Stimulated activated CD4-positive, alpha-beta T cell treated with anti-CD3 and anti-CD28 coated beads, Interleukin-2, amount 100 ng/mL, for 48 hours (primary cell): ENCODE results near the gene LENG1.
"Not testable (repeated sequence)": the region's sequence is repeated elsewhere in the genome, so short reads cannot be mapped to it uniquely, and the experiment has no call there.

Experiments
- DNase-seq, 2 donors: peaks; one replicate each; pipeline ENCODE4 v3.0.0-alpha.2; 2020

The LENG1 gene

DNA sequence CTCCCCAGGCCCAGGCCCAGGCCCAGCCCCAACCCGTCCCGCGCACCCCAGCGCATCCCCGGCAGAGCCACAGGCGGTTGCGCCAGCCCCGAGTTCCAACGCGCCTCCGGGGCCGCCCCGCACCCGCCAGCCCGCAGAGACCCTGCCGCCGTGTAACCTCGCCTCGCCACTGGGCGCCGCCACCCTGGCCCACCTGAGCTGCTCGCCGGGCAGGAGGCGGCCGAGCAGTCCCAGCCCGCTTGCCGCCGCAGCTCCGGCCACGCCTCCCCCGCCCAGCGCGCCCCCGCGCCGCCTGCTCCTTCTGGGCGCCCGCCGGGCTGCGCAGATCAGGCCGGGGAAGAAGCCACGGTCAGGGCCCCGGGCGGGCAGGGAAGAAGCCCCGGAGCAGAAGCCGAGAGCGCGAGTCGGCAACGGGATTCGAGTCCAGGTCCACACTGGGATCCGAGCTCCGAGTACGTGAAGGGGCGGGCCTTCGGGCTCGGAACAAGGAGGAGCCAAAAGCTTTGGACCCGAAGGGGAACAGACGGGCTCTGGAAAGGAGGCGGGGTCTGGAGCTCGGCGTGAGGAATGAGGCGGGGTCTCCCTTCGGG is 29.7 kb upstream of the LENG1 start, which contains the start of gene MBOAT7:
Gene MBOAT7, minus strand, starts transcription at position 436 of the 590 bp plus-strand sequence. CDS start 1,072 bp downstream, outside the sequence.
- no peak for DNase-seq

DNA sequence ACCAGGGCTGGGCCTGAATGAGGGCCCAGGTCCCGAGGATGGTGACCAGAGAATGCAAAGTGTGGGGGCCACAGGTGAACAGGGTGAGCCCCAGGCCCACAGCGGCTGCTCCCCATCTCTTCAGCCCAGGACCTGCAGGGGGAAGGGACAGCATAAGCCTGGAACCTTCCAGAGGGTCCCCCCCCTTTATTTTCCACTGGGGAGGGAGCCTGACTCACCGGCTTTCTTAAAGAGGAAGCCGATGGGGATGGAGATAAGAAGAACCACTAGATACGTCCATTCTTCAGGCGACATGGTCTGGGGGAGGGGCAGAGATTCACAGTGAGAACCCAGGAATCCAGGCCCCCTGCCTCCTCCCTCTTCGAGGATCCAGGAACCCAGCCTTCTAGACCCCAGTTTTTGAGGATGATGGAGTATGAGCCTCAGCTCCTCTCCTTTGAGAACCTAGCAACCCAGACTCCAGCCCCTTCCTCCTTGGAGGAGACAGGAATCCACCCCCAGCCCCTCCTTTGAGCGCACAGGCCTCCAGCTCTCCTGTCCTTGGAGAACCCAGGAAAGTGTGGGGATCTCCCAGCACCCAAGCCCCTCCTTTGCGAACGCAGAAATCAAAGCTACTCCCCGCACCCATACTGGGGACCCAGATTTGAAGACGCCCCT is 28.8 kb upstream of the LENG1 start:
- peak in 1 of 2 donors; percentile 44 for DNase-seq

DNA sequence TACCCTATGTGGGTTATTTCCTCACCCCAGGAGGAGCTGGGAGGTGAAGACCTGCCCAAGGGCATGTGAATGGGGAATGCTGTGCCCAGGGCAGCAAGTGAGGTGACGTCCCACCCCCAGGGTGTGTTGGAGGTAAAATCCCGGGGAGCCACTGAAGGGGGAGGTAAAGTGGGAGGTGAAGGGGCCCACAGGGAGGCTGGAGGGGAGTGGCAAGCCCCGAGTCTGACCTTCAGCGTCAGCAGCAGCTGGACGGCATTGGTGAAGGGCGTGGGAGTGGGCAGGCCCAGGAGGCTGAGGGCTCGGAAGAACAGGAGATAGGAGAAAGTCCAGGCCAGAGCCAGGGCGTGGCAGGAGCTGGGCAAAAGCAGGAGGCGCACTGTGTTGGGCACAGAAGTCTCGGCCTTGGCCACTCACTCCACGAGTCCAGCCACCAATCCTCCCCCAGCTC is 27.4 kb upstream of the LENG1 start:
- DNase-seq, result no peak

DNA sequence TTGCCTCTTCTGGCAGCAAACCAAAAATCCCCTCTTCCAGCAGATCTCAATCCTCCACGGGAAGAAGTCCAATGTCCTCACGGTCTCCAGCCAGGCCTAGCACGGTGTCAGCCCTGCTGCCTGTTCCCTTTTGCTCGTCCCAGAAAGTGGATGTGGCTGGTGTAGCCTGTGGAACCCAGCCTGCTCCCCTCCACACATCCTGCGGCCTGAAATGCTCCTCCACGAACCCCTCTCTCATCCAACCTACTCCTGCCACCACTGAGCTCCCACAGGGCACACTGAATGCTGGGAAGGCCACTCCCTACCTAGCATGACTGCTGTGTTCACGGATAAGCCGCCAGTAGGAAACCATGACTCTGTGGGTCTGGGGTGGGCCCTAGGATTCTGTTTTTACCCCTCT is 26.8 kb upstream of the LENG1 start:
- no peak for DNase-seq

DNA sequence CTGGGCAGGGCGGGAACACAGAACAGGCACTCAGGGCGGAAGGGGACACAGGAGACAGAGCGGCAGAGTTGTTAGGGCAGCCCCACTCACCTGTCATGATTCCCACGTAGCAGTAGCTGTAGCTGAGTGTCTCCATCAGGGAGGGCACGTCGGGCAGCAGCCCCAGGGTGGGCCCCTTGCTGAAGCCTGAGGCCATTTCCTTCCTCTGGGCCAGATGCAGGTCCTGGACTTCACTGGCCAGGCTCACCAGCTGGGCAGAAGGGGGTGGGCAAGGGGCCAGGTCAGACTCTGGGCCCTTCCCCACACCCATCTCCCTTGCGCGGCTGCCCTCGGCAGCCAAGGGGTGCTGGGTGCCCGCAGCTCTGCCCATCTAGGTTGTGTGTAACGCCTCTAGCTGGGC is 23.9 kb upstream of the LENG1 start:
- no peak for DNase-seq

DNA sequence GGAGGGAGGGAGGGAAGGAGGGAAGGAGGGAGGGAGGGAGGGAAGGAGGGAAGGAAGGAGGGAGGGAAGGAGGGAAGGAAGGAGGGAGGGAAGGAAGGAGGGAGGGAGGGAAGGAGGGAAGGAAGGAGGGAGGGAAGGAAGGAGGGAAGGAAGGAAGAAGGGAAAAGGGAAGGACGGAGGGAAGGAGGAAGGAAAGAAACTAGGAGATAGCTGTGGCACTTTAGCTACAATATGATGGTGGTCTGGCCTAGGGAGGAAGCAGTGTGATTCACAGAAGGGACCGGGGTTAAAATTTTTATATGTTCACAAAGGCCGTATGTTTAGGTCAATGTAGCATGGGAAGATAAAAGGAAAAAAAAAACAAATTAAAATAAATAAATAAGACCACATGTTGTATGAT is 22.4 kb upstream of the LENG1 start:
- DNase-seq, result not testable (repeated sequence)

DNA sequence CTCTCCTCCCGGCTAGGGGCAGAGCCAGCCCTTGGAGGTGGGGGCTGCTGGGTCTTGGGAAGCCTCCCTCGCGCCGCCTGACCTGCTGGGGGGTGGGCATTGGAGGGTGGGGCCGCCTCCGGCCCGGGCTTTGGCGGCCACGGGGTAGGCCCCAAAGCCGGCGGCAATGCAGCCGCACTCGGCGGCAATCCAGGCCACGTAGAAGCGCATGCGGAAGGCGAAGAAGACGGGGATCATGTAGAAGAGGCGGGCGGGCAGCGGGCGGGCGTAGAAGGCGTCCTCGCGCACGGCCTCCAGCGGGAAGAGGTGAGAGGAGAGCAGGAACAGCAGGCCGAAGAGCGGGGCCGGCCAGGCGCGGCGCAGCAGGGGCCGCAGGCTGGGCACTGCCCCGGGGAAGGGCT is 21.2 kb upstream of the LENG1 start:
- DNase-seq, result no peak

DNA sequence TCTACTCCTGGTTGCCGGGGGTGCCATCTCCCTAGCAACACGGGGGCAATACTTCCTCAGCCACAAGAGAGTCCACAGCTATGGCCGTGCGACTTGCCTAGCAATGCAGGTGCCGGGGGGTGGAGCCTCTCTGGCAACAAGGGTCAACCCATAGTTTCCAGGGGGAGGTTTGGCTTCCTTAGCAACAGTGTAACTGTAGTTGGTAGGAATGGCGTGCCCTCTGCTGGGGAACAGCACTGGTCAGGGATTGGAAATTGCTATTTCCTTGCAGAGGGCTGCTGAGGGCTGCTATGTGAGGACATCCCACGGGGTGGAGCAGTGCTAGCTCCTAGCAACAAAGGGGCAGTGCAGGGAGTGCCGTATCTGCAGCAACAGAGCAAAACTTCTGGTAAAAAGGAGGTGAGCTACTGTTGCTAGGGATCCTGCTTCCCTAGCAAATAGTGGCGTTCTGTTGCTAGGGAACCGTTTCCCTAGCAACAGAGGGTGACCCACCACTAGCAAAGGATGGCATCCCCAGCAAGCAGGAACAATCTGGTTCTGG is 20.5 kb upstream of the LENG1 start:
- no peak for DNase-seq

DNA sequence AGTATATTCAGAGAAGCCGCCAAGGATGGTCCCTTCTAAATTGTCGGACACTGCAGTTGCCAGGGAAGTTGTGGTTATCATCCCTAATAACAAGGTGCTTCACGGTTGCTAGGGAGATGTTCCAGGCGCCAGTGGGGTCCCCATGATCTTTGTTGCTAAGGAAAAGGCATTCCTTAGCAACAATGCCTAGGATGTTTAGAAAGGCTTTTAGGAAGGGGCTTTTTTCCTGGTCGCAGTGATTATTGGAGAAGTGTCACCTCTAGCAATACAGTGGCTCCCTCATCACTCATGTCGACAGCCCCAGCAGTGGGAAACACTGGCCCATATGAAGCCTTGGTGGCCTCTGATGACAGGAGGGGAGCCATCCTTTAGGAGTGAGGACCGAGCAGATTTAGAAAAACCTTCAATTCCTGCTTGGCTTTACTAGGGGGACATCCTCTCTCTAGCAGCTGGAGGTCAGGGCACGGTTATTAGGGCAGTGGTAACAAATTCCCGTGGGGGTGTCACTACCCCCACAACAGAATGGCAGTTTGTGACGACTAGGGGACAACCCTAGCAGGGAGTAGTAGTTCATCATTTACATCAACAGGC is 19.8 kb upstream of the LENG1 start:
- DNase-seq, result no peak

DNA sequence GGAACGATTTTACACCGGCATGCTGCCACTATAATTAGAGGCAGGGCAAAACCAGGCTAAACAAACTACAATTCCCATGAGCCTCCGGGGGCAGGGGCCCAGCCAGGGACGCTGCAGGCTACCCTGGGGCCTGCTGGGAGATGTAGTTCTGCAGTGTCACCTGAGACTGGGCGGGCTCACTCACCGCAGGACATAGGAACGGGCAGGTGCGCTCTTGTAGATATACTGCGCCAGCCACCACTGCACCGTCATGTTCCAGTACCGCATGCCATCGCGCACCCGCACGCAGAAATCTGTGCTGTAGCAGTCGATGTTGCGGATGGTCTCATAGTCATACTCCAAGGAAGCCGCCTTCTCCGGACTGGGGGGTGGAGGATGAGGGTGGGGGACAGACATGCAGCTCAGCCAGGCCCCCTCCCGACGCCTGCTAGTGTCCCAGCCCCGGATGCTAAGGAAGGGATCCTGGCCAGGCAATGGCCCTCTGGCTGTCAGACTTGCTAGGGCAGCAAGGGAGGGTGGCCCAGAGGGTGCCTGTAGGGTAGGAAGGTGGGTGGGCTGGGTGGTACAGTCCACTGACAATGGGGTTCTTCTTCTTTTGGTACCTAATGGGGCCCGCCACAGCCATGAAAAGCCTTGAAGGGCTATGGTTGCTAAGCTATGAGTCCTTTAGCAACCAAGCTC is 19.2 kb upstream of the LENG1 start:
- no peak for DNase-seq

DNA sequence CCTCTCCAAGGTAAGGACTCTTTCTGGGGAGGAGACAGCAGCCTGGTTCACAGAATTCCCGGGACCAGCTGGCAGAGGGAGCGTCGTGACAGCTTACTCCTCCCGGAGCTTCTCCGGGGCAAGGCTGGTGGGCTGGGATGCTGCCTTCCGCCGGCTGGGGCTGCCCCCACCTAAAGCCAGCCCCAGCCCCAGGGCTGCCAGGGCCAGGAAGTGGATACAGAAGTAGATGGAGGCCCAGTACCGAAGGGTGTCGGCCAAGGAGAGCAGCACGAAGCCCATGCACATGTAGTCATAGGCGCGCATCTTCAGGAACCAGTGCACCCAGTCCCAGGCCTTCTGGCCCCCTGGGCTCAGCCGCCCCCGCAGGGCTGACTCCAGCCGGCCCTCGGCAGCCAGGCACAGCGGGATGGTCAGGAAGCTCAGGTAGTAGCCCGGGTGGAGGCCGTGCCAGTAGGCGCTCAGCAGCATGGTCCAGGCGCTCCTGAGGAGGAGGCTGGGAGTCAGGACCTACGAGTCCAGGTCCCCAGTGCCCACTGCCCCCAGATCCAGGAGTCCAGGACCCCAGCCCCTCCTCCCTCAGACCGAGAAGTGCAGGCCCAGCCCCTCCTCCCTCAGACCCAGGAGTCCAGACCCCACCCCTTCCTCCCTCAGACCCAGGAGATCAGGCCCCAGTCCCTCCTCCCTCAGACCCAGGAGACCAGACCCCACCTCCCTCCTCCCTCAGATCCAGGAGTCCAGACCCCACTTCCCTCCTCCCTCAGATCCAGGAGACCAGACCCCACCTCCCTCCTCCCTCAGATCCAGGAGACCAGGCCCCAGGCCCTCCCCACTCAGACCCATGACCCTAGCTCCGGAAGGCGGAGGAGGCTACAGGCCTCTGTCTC is 14.7 kb upstream of the LENG1 start:
- DNase-seq, result no peak

DNA sequence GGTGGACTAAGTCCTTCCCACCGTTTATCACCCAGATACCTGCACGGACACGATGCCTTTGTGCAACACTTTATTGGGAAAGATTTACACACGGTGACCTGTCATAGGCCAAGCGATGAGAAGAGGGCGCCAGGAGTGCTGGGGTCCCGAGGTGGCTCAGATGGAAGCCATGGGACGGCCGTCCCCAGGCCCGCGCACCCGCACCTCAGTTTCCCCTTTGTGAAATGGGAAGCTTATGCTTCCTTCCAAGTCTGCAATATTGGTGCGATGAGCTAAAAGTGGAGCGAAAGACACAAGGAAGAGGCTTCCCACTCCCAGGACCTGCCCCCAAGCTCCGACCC is 13.8 kb upstream of the LENG1 start:
- no peak for DNase-seq

DNA sequence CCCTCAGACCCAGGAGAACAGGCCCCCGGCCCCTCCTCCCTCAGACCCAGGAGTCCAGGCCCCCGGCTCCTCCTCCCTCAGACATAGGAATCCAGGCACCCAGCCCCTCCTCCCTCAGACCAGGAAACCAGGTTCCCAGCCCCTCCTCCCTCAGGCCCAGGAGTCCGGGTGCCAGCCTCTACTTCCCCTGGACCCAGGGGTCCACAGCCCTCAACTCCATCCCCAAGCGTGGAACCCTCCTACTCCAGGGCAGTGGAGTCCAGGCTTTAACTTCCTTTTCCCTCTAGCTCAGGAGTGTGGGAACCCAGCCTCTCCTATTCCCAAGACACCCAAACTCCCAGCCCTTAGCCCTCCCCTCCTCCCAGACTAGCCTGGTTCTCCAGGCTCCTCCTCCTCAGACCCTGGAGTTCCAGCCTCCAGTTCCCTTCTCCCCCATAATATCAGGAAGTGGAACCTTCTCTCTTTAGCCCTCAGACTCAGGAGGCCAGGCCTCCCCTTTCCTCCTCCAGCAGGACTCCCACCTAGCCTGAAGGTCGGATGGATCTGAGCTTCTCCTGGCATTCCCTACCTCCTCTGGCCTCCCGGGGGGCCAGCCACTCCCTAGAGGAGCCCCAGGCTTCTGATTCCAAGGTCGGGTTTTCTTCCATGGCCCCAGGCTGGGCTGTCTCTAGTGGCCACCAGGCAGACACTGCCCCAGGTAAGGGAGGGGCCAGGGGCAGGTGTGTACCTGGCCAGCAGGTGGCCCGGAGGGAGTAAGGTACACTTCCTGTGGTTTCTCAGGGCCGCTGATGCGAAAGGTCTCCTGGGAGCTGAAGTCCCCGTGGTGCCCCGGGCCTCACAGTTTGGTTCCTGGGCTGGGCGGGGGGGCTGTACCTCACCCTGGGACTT is 13.2 kb upstream of the LENG1 start, which contains the start of gene TMC4:
Gene TMC4, minus strand, starts transcription at position 690 of the 888 bp plus-strand sequence. Its CDS starts 43 bp downstream, at position 647.
- no peak for DNase-seq

DNA sequence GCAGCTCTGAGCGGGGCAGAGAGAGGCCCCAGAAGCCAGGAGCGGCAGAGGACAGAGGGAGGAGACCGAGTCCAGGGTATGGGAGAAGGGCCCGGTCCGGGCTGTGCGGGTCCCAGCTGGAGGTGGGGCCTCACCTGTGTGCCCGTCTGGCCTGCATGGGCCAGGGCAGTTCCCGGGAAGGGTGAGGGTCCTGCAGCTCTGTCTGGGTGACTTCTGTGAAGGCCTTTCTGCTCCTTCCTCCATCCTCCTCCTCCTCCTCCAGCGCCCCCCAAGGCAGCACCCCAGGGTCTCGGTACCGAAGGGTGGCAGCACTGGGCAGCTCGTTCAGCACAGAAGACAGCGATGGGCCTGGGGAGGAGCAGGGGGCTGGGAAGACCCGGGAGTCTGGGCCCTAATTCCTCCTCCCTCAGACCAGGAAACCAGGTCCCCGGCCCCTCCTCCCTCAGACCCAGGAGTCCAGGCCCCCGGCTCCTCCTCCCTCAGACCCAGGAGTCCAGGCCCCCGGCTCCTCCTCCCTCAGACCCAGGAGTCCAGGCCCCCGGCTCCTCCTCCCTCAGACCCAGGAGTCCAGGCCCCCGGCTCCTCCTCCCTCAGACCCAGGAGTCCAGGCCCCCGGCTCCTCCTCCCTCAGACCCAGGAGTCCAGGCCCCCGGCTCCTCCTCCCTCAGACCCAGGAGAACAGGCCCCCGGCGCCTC is 12.4 kb upstream of the LENG1 start:
- not testable (repeated sequence) for DNase-seq

DNA sequence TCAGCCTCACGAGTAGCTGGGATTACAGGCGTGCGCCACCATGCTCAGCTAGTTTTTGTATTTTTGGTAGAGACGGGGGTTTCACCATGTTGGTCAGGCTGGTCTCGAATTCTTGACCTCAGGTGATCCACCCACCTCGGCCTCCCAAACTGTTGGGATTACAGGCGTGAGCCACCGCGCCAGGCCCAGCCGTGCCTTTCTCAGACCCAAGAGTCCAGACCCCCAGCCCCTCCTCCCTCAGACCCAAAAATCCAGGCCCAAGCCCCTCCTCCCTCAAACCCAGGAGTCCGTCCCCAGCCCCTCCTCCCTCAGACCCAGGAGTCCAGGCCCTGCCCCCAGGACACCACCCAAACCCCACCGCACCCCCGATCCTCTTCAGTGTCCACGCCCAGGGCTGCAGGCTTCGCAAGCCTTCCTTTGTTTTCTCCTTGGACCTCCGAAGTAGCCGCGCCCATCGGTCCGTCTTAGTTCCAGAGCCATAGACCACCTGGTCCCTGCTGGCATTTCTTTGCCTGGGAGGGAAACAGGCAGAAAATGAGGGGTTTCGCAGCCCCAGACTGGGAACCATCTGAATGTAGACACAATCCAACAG is 9.7 kb upstream of the LENG1 start:
- no peak for DNase-seq

DNA sequence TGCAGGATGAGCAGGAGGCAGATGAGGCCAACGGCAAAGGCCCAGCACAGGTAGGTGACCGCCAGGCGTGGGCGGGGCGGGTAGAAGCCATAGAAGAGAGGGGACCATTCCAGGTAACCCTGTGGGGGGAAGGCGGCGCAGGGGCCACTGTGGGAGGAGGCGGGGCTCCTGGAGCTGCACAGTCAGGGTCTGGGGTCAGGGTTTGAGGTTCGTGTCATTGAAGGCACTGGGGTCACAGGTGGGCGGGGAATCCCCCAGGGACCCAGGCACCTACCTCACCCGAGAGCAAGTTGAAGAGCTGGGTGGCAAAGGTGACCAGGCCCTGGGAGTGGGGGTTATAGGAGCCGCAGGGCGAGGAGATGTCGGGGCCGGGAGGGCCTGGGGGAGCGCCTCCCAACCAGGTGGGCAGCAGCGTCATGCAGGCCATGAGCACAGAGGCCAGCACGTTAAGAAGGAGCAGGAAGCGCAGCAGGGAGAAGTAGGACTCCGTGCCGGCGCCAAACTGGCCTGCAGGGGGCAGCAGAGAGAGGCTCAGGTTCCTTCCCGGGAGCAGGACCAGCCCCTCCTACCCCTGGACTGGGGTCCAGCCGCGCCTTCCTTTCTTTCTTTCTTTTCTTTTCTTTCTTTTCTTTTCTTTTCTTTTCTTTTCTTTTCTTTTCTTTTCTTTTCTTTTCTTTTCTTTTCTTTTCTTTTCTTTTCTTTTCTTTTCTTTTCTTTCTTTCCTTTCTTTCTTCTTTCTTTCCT is 8.8 kb upstream of the LENG1 start:
- peak; percentile 96 to 97 for DNase-seq

DNA sequence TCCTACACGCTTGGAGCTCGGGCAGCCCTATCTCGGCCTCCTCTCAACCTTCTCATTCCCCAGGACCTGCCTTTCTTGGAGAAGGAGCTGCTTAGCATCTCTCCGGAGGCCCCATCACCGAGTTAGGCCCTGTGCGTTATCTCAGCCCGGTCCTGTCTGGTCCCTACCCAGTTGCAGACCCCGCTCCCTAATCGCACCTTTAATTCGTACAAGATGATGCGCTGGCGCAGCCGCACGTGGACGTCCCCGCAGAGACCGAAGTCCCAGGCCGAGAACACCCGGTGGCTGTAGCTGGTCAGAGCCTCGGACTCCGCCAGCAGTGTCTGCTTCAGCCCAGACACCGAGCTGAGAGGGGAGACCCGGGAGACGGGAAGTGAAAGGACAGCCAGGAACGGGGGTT is 5.7 kb upstream of the LENG1 start:
- no peak for DNase-seq

DNA sequence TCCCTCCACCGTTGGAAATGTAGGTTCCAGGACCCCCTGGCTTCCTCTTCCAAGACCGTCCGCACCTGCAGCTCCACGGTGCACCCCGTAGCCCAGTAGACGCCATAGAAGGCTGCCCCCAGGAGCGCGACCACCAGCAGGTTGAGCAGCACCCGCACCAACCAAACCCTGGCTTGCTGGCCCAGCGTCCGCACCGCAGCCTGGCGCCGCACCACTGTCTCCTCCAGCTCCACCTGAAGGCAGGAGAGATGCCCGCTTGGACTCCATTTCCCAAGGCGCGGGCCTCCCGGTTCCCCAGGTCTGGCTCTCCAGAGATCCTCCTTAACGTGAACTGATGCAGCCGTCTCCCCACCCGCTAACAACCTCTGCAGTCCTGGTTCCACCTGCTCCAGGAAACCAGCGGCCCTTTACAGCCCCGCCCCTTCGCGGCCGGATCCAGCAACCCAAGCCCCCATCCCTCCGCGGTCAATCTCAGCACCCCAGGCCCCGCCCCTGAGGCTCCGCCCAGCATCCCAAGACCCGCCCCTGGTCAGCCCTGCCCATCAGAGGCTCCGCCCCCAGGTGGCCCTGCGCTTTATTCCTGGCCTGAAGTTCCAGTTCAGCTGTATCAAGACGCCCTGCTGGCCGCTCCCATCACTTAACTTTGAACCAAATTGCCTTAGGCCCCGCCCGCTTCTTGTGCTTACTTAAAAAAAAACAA is 5.0 kb upstream of the LENG1 start:
- DNase-seq, result peak; percentile 34 to 58

DNA sequence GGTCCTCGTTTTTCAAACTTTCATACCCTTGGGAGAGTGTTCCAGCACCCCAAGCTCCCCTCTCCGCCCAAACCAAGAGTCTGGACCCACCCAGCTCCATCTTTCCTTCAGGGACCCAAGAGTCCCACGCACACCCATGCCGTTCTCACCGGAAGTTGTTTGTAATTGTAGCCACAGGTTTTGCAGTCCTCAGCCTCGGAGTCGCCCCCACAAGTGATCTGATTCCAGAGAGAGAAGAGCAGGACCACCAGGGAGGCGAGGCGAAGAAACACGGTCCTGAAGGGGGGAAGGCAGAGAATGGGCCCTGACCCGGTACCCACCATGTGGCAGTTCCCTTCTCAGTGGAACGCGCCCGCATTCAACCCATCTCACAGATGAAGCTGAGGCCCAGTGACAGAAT is 3.4 kb upstream of the LENG1 start:
- DNase-seq, result no peak
